Uterus (tissue), 4 donors: ENCODE data around the gene SYTL3. TPM values are rescaled to one million over a fixed set of nuclear protein-coding genes. Genes with fewer than 3 reads are reported as not detected.
A peak's percentile ranks its signal among the peaks of the same experiment; 100 is the strongest.
"Not testable (repeated sequence)": the region's sequence is repeated elsewhere in the genome, so short reads cannot be mapped to it uniquely, and the experiment has no call there.

Experiments
- DNase-seq, 2 donors: peaks; one replicate each; pipeline ENCODE4 v3.0.0-alpha.2; 2019 to 2020
- H3K27ac ChIP-seq, 2 donors: fragments of 200-600 bp; sonication (generic); 1 replicate in 1 of 2; 2 replicates in 1 of 2; pipeline ENCODE4 v1.5.1; 2016 to 2018
- H3K27me3 ChIP-seq, 2 donors: fragments of 200-600 bp; sonication (generic); one replicate each; pipeline ENCODE4 v1.5.1; 2018 to 2019; ENCODE audit warnings: control low read depth in 1 of 2
- H3K36me3 ChIP-seq, 2 donors: fragments of 200-600 bp; sonication (generic); one replicate each; pipeline ENCODE4 v1.5.1; 2019; ENCODE audit warnings: control low read depth in 1 of 2
- H3K4me1 ChIP-seq, 2 donors: fragments of 200-600 bp; sonication (generic); one replicate each; pipeline ENCODE4 v1.5.1; 2018 to 2019; ENCODE audit warnings: control low read depth in 1 of 2
- H3K4me3 ChIP-seq, 2 donors: fragments of 200-600 bp; sonication (generic); 1 replicate in 1 of 2; 2 replicates in 1 of 2; pipeline ENCODE4 v1.5.1; 2018 to 2019; ENCODE audit warnings: mild to moderate bottlenecking in 1 of 2
- H3K9me3 ChIP-seq, 2 donors: fragments of 200-600 bp; sonication (generic); one replicate each; pipeline ENCODE4 v1.5.1; 2019; ENCODE audit warnings: control low read depth in 1 of 2
- CTCF ChIP-seq, 4 experiments: fragments of 200-600 bp in 2 of 4; fragments of 450-650 bp in 2 of 4; sonication (generic) in 2 of 4; IDR thresholded peaks; one replicate each; pipeline ENCODE4 v1.5.1; 2016 to 2019; ENCODE audit warnings: antibody characterized with exemption in 4 of 4, mild to moderate bottlenecking in 2 of 4, moderate library complexity in 1 of 4
- POLR2A ChIP-seq, 2 donors: fragments of 450-650 bp; IDR thresholded peaks; one replicate each; pipeline ENCODE4 v1.6.1; 2016; ENCODE audit warnings: antibody characterized with exemption in 2 of 2, mild to moderate bottlenecking in 1 of 2, moderate library complexity in 1 of 2
- intact Hi-C: fragments of 100-400 bp; cut with DNase I; formaldehyde crosslinking; loops from one replicate; pipeline ENCODE4 v1.15.1; 2023; ENCODE audit warnings: low total_unique reads
- total RNA-seq, 4 donors: library from RNA; depleted of rRNA in 3 of 4; stranded (reverse); fragments of >200 nt in 3 of 4; gene quantifications; one replicate each; pipeline versions ENCODE4 v1.1.0 to v1.2.4, GENCODE V29; 2014 to 2023
- donor health status: DM: yes; HTN: yes; CAD: no.

Gene SYTL3
- total RNA-seq, 4 donors from 2014 or later: 0.51 to 12.4 (median 3.3) TPM

- H3K4me3 ChIP-seq: no peak overlapping the region
- H3K27ac ChIP-seq: peak overlapping the region in 1 of 2 donors; percentile 78
- intact Hi-C loops: no loop called here
- no peaks in the 10 kb centered on the region for H3K27me3 ChIP-seq
- no peaks in the 10 kb centered on the region for H3K4me1 ChIP-seq
- no peaks in the 10 kb centered on the region for H3K9me3 ChIP-seq
- DNase-seq: no peak
- TF ChIP-seq CTCF (IDR thresholded peaks at IDR 0.05) (no peak), POLR2A (IDR thresholded peaks at IDR 0.05) (no peak)
- no peaks in the 10 kb centered on the region for H3K36me3 ChIP-seq
These were observed 6.0 kb downstream of the SYTL3 start for GRCh38 chr6:158655569-158656450.

- intact Hi-C loops, H3K36me3 ChIP-seq, DNase-seq: not testable (repeated sequence)
These were observed 7.1 kb downstream of the SYTL3 start for GRCh38 chr6:158656986-158657385.

GRCh38 chr6:158660333-158660754 lies 10.5 kb downstream of the SYTL3 start:
- H3K9me3 ChIP-seq: no peaks in the 10 kb centered on the region
- H3K27me3 ChIP-seq: no peaks in the 10 kb centered on the region
- no peak overlapping the region for H3K27ac ChIP-seq
- TF ChIP-seq CTCF (IDR thresholded peaks at IDR 0.05): peak in 3 of 4 experiments; percentile 21 to 33 (median 32)
- no peak for TF ChIP-seq POLR2A (IDR thresholded peaks at IDR 0.05)
- intact Hi-C loops: no loop called here
- no peaks in the 10 kb centered on the region for H3K36me3 ChIP-seq
- no peak for DNase-seq
- no peaks in the 10 kb centered on the region for H3K4me1 ChIP-seq
- no peak overlapping the region for H3K4me3 ChIP-seq

More at GRCh38 chr6:158656986-158657385, 7.1 kb downstream of the SYTL3 start:
- H3K4me3 ChIP-seq, H3K4me1 ChIP-seq, H3K27me3 ChIP-seq, H3K27ac ChIP-seq, H3K9me3 ChIP-seq: not testable (repeated sequence)

- no peaks in the 10 kb centered on the region for H3K36me3 ChIP-seq
- no peak for DNase-seq
- no peak overlapping the region for H3K27ac ChIP-seq
- H3K4me3 ChIP-seq: no peak overlapping the region
- no peaks in the 10 kb centered on the region for H3K4me1 ChIP-seq
- H3K9me3 ChIP-seq: no peaks in the 10 kb centered on the region
- no peaks in the 10 kb centered on the region for H3K27me3 ChIP-seq
- intact Hi-C loops: no loop called here
- TF ChIP-seq POLR2A (IDR thresholded peaks at IDR 0.05): no peak
- no peak for TF ChIP-seq CTCF (IDR thresholded peaks at IDR 0.05)
These were observed 11.4 kb downstream of the SYTL3 start for GRCh38 chr6:158661156-158661685.

- intact Hi-C loops: no loop called here
- Histone ChIP-seq H3K4me1 (no peaks in the 10 kb centered on the region), H3K27me3 (no peaks in the 10 kb centered on the region), H3K36me3 (no peaks in the 10 kb centered on the region), H3K4me3 (no peak overlapping the region), H3K27ac (peak overlapping the region; percentile 73 to 81), H3K9me3 (no peaks in the 10 kb centered on the region)
- DNase-seq: no peak
- TF ChIP-seq POLR2A (IDR thresholded peaks at IDR 0.05) (no peak), CTCF (IDR thresholded peaks at IDR 0.05) (no peak)
These were observed 12.7 kb downstream of the SYTL3 start for GRCh38 chr6:158662607-158662953.
